Measurements from ENCODE around the gene IGF2BP3. TPM values are rescaled to one million over a fixed set of nuclear protein-coding genes. Genes with fewer than 3 reads are reported as not detected.
A peak's percentile ranks its signal among the peaks of the same experiment; 100 is the strongest.

The IGF2BP3 gene
- total and polyA plus RNA-seq, 10 of the 15 experiments (the other 5 are each of a cell fraction or from before 2014, with no cell fraction given): 4.6 to 61.2 (median 36.9) TPM

DNA sequence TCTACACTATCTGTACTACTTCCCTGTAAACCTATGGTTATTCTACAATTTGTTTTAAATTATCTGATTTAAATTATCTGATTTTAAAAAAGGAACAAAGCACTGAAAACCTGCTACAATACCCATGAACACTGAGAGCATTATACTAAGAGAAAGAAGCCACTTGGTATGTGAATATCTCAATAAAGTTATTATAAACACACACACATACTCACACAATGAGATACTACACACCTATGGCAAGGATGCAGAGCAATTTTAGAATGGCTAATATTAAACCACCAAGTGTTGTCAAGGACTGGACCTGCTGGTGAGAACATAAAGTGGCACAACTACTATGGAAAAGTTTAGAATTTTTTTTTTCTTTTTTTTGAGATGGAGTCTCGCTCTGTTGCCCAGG, 82.7 kb downstream of the IGF2BP3 start:
- peaks cover 8% of the 10 kb centered on the region for H3K79me2 ChIP-seq (ENCODE audit: control insufficient read depth, insufficient read depth, low read length)
- no peaks in the 10 kb centered on the region for H3K9me3 ChIP-seq (replicated peaks; ENCODE audit: control insufficient read depth, insufficient read depth, low read length)
- no peak overlapping the region for H2AFZ ChIP-seq (ENCODE audit: control insufficient read depth, low read depth, low read length)
- intact Hi-C loops (cut with micrococcal nuclease; ENCODE audit: unreplicated experiment) (no loop called here), in situ Hi-C loops (cut with MboI) (no loop called here)
- TF ChIP-seq CTCF (IDR thresholded peaks at IDR 0.05 in 2 of 3, conservative IDR thresholded peaks at IDR 0.05 in 1 of 3; ENCODE audit: control insufficient read depth in 2 of 3, extremely low read depth in 1 of 3, insufficient read depth in 1 of 3, low read depth in 3 of 3, low read length in 3 of 3) (no peak), ZBTB4 (CRISPR knock-in tag; IDR thresholded peaks at IDR 0.05) (no peak)
- TF ChIP-seq, protein P1, sequence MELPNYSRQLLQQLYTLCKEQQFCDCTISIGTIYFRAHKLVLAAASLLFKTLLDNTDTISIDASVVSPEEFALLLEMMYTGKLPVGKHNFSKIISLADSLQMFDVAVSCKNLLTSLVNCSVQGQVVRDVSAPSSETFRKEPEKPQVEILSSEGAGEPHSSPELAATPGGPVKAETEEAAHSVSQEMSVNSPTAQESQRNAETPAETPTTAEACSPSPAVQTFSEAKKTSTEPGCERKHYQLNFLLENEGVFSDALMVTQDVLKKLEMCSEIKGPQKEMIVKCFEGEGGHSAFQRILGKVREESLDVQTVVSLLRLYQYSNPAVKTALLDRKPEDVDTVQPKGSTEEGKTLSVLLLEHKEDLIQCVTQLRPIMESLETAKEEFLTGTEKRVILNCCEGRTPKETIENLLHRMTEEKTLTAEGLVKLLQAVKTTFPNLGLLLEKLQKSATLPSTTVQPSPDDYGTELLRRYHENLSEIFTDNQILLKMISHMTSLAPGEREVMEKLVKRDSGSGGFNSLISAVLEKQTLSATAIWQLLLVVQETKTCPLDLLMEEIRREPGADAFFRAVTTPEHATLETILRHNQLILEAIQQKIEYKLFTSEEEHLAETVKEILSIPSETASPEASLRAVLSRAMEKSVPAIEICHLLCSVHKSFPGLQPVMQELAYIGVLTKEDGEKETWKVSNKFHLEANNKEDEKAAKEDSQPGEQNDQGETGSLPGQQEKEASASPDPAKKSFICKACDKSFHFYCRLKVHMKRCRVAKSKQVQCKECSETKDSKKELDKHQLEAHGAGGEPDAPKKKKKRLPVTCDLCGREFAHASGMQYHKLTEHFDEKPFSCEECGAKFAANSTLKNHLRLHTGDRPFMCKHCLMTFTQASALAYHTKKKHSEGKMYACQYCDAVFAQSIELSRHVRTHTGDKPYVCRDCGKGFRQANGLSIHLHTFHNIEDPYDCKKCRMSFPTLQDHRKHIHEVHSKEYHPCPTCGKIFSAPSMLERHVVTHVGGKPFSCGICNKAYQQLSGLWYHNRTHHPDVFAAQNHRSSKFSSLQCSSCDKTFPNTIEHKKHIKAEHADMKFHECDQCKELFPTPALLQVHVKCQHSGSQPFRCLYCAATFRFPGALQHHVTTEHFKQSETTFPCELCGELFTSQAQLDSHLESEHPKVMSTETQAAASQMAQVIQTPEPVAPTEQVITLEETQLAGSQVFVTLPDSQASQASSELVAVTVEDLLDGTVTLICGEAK (IDR thresholded peaks at IDR 0.05; ENCODE audit: borderline replicate concordance): peak; percentile 50
- POLR2A ChIA-PET: no interaction called here
- FAIRE-seq (no peak), DNase-seq (ENCODE audit: low read depth, low spot score) (no peak), ATAC-seq (no peak)
- H3K4me1 ChIP-seq (ENCODE audit: control insufficient read depth, insufficient read depth, low read length): peaks cover 9% of the 10 kb centered on the region
- H4K20me1 ChIP-seq (ENCODE audit: control insufficient read depth, insufficient read depth): no peaks in the 10 kb centered on the region
- no peak overlapping the region for H3K4me2 ChIP-seq (ENCODE audit: control insufficient read depth, insufficient read depth)
- SMC1A ChIA-PET (ENCODE audit: uncharacterized antibody, unreplicated experiment): no interaction called here
- RAD21 ChIA-PET (ENCODE audit: unreplicated experiment): no interaction called here
- H3K27me3 ChIP-seq (replicated peaks in 1 of 2; ENCODE audit: control insufficient read depth in 2 of 2, insufficient read depth in 2 of 2, low read length in 1 of 2): no peaks in the 10 kb centered on the region
- BruUV-seq (replicated peaks): no TSS peak
- H3K9ac ChIP-seq (ENCODE audit: control insufficient read depth, insufficient read depth, low read length): no peak overlapping the region
- CTCF ChIA-PET: interaction anchor here (1.0 kb wide), 1 partner anchor 32 kb away, joined by 3 read pairs; no protein-coding TSS in a partner anchor
- 50% methylated on average over 1 of the region's 1 CpG for WGBS (ENCODE audit: insufficient coverage, insufficient replicate concordance, low lambda C conversion rate, missing lambda C conversion rate)
- H3K27ac ChIP-seq (ENCODE audit: control insufficient read depth, insufficient read depth): no peak overlapping the region
- H3K4me3 ChIP-seq: no peak overlapping the region
- H3K36me3 ChIP-seq (ENCODE audit: control insufficient read depth in 2 of 2, insufficient read depth in 2 of 2, low read length in 1 of 2): no peaks in the 10 kb centered on the region; a peak in 1 of 4 replicates

All from GM12878 (cell line).